ENCODE data around the gene SHROOM3. TPM values are rescaled to one million over a fixed set of nuclear protein-coding genes. Genes with fewer than 3 reads are reported as not detected.

Gene SHROOM3
- total RNA-seq, 6 donors from 2014 or later, result 62.3 to 216 (median 116) TPM

GRCh38 chr4:76705472-76705871 is 270.4 kb downstream of the SHROOM3 start:
- ATAC-seq (ENCODE audit: low FRiP score in 2 of 2) (no peak), DNase-seq (no peak)
- 50 to 53% methylated on average over 1 of the region's 1 CpG for WGBS, 2 donors
- Histone ChIP-seq H3K27ac (peak overlapping the region; percentile 67 to 74 (median 72)), H3K27me3 (no peaks in the 10 kb centered on the region), H3K4me1 (peaks cover 25 to 45% (median 36%) of the 10 kb centered on the region in 4 donors), H3K9me3 (no peaks in the 10 kb centered on the region), H3K36me3 (no peaks in the 10 kb centered on the region), H3K4me3 (no peak overlapping the region)
- no peak for TF ChIP-seq POLR2AphosphoS5 (IDR thresholded peaks at IDR 0.05)

- H3K27me3 ChIP-seq, result no peaks in the 10 kb centered on the region
- DNase-seq, result no peak
- H3K4me1 ChIP-seq, result peaks cover 25 to 45% (median 36%) of the 10 kb centered on the region in 4 donors
- WGBS, 2 donors, result 78 to 87% methylated on average over 5 to 6 of the region's 6 CpGs
- no peaks in the 10 kb centered on the region for H3K9me3 ChIP-seq
- no peak overlapping the region for H3K27ac ChIP-seq
- no peak overlapping the region for H3K4me3 ChIP-seq
- ATAC-seq (ENCODE audit: low FRiP score in 2 of 2), result no peak
- H3K36me3 ChIP-seq, result peaks cover 0 to 9% (median 0%) of the 10 kb centered on the region in 4 donors
- TF ChIP-seq EP300 (IDR thresholded peaks at IDR 0.05) (no peak), CTCF (IDR thresholded peaks at IDR 0.05) (no peak), POLR2AphosphoS5 (IDR thresholded peaks at IDR 0.05) (no peak), POLR2A (IDR thresholded peaks at IDR 0.05) (no peak)
Measured at GRCh38 chr4:76706581-76706980, 271.6 kb downstream of the SHROOM3 start.

GRCh38 chr4:76708971-76709771 is 274.1 kb downstream of the SHROOM3 start:
- ATAC-seq (ENCODE audit: low FRiP score in 2 of 2) (peak; percentile 43 to 57), DNase-seq (peak in 1 of 2 donors; percentile 29)
- Histone ChIP-seq H3K36me3 (peaks cover 0 to 9% (median 0%) of the 10 kb centered on the region in 4 donors), H3K27ac (peak overlapping the region; percentile 4 to 45 (median 28)), H3K4me3 (no peak overlapping the region), H3K4me1 (peaks cover 15 to 35% (median 22%) of the 10 kb centered on the region in 4 donors), H3K27me3 (no peaks in the 10 kb centered on the region), H3K9me3 (no peaks in the 10 kb centered on the region)
- WGBS, 2 donors, result 63 to 74% methylated on average over 5 of the region's 5 CpGs
- TF ChIP-seq POLR2A (IDR thresholded peaks at IDR 0.05), result no peak
- no peak for TF ChIP-seq EP300 (IDR thresholded peaks at IDR 0.05)

- Histone ChIP-seq H3K4me3 (no peak overlapping the region), H3K4me1 (peaks cover 12 to 30% (median 16%) of the 10 kb centered on the region in 4 donors), H3K9me3 (no peaks in the 10 kb centered on the region), H3K27me3 (no peaks in the 10 kb centered on the region), H3K36me3 (peaks cover 0 to 9% (median 0%) of the 10 kb centered on the region in 4 donors), H3K27ac (peak overlapping the region; percentile 4 to 45 (median 28))
- TF ChIP-seq CTCF (IDR thresholded peaks at IDR 0.05) (no peak), EP300 (IDR thresholded peaks at IDR 0.05) (no peak), POLR2A (IDR thresholded peaks at IDR 0.05) (no peak), POLR2AphosphoS5 (IDR thresholded peaks at IDR 0.05) (no peak)
- ATAC-seq (ENCODE audit: low FRiP score in 2 of 2) (no peak), DNase-seq (no peak)
- 68 to 80% methylated on average over 7 of the region's 7 CpGs for WGBS, 2 donors
Measured at GRCh38 chr4:76709772-76710090, 274.7 kb downstream of the SHROOM3 start.

- no peak overlapping the region for H3K27ac ChIP-seq
- no peaks in the 10 kb centered on the region for H3K9me3 ChIP-seq
- no peak for ATAC-seq (ENCODE audit: low FRiP score in 2 of 2)
- H3K27me3 ChIP-seq, result no peaks in the 10 kb centered on the region
- 91 to 93% methylated on average over 5 of the region's 5 CpGs for WGBS, 2 donors
- no peak for DNase-seq
- H3K4me1 ChIP-seq, result peaks cover 11 to 27% (median 14%) of the 10 kb centered on the region in 4 donors
- peaks cover 0 to 9% (median 0%) of the 10 kb centered on the region in 4 donors for H3K36me3 ChIP-seq
- TF ChIP-seq EP300 (IDR thresholded peaks at IDR 0.05) (no peak), POLR2A (IDR thresholded peaks at IDR 0.05) (no peak), POLR2AphosphoS5 (IDR thresholded peaks at IDR 0.05) (no peak), CTCF (IDR thresholded peaks at IDR 0.05) (no peak)
- H3K4me3 ChIP-seq, result no peak overlapping the region
Measured at GRCh38 chr4:76712564-76712963, 277.5 kb downstream of the SHROOM3 start.
